ENCODE measurements around the gene KCNV2.

DNA sequence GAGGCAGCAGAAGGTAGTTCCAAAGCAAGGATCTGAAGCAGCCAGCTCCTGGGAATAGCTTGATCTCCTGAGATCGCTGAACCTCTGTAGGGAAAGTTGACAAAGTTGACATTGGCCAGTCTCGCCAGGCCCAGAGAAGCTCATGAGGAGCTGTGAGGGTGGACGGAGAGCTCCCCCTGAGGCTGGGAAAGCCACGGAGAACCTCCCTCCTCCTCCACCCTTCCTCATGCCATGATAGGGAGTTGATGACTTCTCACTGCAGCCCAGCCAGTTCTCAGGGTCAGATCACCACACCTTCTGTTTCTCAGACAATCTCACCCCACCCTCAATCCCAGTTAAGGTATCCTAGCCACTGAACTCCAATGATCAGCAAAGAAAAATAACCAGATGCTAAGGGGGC, 30.4 kb upstream of the KCNV2 start:
- TF ChIP-seq, protein P1, sequence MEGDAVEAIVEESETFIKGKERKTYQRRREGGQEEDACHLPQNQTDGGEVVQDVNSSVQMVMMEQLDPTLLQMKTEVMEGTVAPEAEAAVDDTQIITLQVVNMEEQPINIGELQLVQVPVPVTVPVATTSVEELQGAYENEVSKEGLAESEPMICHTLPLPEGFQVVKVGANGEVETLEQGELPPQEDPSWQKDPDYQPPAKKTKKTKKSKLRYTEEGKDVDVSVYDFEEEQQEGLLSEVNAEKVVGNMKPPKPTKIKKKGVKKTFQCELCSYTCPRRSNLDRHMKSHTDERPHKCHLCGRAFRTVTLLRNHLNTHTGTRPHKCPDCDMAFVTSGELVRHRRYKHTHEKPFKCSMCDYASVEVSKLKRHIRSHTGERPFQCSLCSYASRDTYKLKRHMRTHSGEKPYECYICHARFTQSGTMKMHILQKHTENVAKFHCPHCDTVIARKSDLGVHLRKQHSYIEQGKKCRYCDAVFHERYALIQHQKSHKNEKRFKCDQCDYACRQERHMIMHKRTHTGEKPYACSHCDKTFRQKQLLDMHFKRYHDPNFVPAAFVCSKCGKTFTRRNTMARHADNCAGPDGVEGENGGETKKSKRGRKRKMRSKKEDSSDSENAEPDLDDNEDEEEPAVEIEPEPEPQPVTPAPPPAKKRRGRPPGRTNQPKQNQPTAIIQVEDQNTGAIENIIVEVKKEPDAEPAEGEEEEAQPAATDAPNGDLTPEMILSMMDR (IDR thresholded peaks at IDR 0.05; ENCODE audit: low read depth, low read length): no peak
- TF ChIP-seq POLR2A (IDR thresholded peaks at IDR 0.05; ENCODE audit: extremely low read depth, insufficient read length): no peak
- TF ChIP-seq, protein P2, sequence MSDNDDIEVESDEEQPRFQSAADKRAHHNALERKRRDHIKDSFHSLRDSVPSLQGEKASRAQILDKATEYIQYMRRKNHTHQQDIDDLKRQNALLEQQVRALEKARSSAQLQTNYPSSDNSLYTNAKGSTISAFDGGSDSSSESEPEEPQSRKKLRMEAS (IDR thresholded peaks at IDR 0.05; ENCODE audit: low read depth, low read length): no peak
